SU-DHL-6 (cell line): ENCODE results near the gene ITGB6.

Experiments
- EZH2phosphoT487 ChIP-seq: fragments of 200-600 bp; sonication (generic), shearing (Covaris generic); conservative IDR thresholded peaks from 2 replicates; pipeline ENCODE4 v1.6.1; 2018; ENCODE audit warnings: mild to moderate bottlenecking, antibody characterized with exemption, low read length, moderate library complexity, mixed read lengths
- TF ChIP-seq, protein P1 (sequence below): fragments of 200-600 bp; sonication (generic); IDR thresholded peaks from one replicate; pipeline ENCODE4 v1.5.1; 2017; ENCODE audit warnings: antibody characterized with exemption, mild to moderate bottlenecking, low read length, moderate library complexity; ENCODE audit not compliant: insufficient read depth, poor library complexity, severe bottlenecking

DNA sequence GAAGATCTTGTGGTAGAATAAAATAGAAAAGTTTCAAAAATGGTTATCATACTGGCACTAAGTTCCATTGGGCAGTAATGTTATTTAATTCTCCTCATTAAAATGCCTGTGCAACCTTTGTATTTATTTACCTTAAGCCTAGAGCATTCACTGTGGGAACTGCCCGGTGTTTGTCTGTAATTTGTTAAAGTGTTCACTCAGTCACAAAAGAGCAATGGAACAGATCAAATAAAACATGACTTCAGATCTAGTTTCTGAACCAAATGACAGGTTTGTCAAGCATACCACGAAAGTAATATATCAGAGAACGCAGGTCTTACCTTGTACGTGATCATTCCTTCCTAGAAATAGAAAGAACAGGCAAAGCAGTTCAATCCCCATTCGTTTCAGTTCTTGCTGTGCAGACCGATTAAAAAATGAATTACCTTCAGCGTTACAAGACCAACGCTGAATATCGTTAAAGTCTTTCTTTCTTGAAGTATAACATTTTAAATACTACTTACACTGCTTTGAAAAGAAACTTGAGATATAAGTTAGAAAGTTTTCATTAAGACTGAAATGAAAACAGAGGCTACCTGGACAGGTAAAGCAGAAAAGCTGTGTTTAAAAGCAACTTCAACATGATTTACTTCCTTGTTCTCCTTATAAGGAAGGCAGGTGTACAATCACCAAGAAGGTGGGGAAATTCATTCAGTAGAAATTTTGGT, at the start of gene ITGB6:
- TF ChIP-seq, protein P1, sequence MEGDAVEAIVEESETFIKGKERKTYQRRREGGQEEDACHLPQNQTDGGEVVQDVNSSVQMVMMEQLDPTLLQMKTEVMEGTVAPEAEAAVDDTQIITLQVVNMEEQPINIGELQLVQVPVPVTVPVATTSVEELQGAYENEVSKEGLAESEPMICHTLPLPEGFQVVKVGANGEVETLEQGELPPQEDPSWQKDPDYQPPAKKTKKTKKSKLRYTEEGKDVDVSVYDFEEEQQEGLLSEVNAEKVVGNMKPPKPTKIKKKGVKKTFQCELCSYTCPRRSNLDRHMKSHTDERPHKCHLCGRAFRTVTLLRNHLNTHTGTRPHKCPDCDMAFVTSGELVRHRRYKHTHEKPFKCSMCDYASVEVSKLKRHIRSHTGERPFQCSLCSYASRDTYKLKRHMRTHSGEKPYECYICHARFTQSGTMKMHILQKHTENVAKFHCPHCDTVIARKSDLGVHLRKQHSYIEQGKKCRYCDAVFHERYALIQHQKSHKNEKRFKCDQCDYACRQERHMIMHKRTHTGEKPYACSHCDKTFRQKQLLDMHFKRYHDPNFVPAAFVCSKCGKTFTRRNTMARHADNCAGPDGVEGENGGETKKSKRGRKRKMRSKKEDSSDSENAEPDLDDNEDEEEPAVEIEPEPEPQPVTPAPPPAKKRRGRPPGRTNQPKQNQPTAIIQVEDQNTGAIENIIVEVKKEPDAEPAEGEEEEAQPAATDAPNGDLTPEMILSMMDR: no peak
- TF ChIP-seq EZH2phosphoT487: no peak
